Transverse colon (tissue), 4 donors: ENCODE data around the gene CNTFR. TPM values are rescaled to one million over a fixed set of nuclear protein-coding genes. Genes with fewer than 3 reads are reported as not detected.

Experiments
- DNase-seq: peaks from one replicate; pipeline ENCODE4 v3.0.0-alpha.2; 2019
- H3K27ac ChIP-seq, 4 donors: fragments of 200-600 bp; sonication (generic); 2 replicates each; pipeline ENCODE4 v1.5.1; 2016 to 2018; ENCODE audit warnings: inconsistent platforms in 4 of 4
- H3K27me3 ChIP-seq: fragments of 200-600 bp; sonication (generic); 2 replicates; pipeline ENCODE4 v1.5.1; 2017; ENCODE audit warnings: inconsistent platforms
- H3K36me3 ChIP-seq, 4 donors: fragments of 200-600 bp; sonication (generic); 2 replicates each; pipeline ENCODE4 v1.5.1; 2017 to 2019; ENCODE audit warnings: inconsistent platforms in 4 of 4
- H3K4me1 ChIP-seq, 4 donors: fragments of 200-600 bp; sonication (generic); 2 replicates each; pipeline ENCODE4 v1.5.1; 2017 to 2020; ENCODE audit warnings: inconsistent platforms in 4 of 4
- H3K4me3 ChIP-seq, 4 donors: fragments of 200-600 bp; sonication (generic); 1 replicate in 1 of 4; 2 replicates in 3 of 4; pipeline versions ENCODE4 v1.5.1 to v1.6.1; 2017 to 2019; ENCODE audit warnings: inconsistent platforms in 4 of 4
- H3K9me3 ChIP-seq, 2 donors: fragments of 200-600 bp; sonication (generic); 2 replicates each; pipeline ENCODE4 v1.5.1; 2017 to 2019; ENCODE audit warnings: inconsistent platforms in 2 of 2
- CTCF ChIP-seq, 5 experiments: fragments of 200-600 bp in 3 of 5; fragments of 450-650 bp in 2 of 5; sonication (generic) in 3 of 5; IDR thresholded peaks; 1 replicate in 2 of 5; 2 replicates in 3 of 5; pipeline ENCODE4 v1.5.1; 2016 to 2017; ENCODE audit warnings: antibody characterized with exemption in 5 of 5, inconsistent platforms in 3 of 5, mild to moderate bottlenecking in 2 of 5, moderate library complexity in 1 of 5
- EP300 ChIP-seq: sonication (generic); formaldehyde crosslinking; IDR thresholded peaks from one replicate; pipeline ENCODE4 v1.6.1; 2017; ENCODE audit warnings: antibody characterized with exemption, low read depth
- POLR2A ChIP-seq: fragments of 450-650 bp; IDR thresholded peaks from one replicate; pipeline ENCODE4 v1.6.1; 2016; ENCODE audit warnings: antibody characterized with exemption, mild to moderate bottlenecking, moderate library complexity
- POLR2AphosphoS5 ChIP-seq, 3 donors: sonication (generic); formaldehyde crosslinking; IDR thresholded peaks; one replicate each; pipeline ENCODE4 v1.6.1; 2016; ENCODE audit warnings: antibody characterized with exemption in 3 of 3
- WGBS, 2 donors: methylation state at CpG; one replicate each; pipeline ENCODE4 v1.1.5; 2018; ENCODE audit warnings: low coverage in 1 of 2; 5-methylcytosine and 5-hydroxymethylcytosine counted together
- in situ Hi-C, 4 donors: fragments of 200-750 bp; cut with MboI; loops; one replicate each; pipeline versions ENCODE4 v1.15.0 to v1.15.1; 2017; ENCODE audit warnings: low sequenced_read_pairs in 3 of 4, low pct_ligation_motif_present in 1 of 4, low pct_unique_long_range_greater_than_20kb in 1 of 4
- intact Hi-C: fragments of 100-400 bp; cut with DNase I; formaldehyde crosslinking; loops from one replicate; pipeline ENCODE4 v1.15.1; 2023; ENCODE audit warnings: low total_unique reads
- total RNA-seq, 4 donors: library from RNA; depleted of rRNA; stranded (reverse); fragments of >200 nt; gene quantifications; one replicate each; pipeline ENCODE4 v1.1.0, GENCODE V29; 2016

The CNTFR gene
- total RNA-seq, 4 donors from 2014 or later, result 5.2 to 59.1 (median 6.8) TPM

- Histone ChIP-seq H3K4me3 (peak overlapping the region in 3 of 4 donors; percentile 38 to 59 (median 41)), H3K36me3 (no peaks in the 10 kb centered on the region), H3K27ac (no peak overlapping the region), H3K27me3 (peaks cover 99% of the 10 kb centered on the region), H3K4me1 (peaks cover 14 to 49% (median 33%) of the 10 kb centered on the region in 4 donors), H3K9me3 (no peaks in the 10 kb centered on the region)
- 5 to 11% methylated on average over 4 to 62 of the region's 86 CpGs for WGBS, 2 donors
- TF ChIP-seq POLR2AphosphoS5 (IDR thresholded peaks at IDR 0.05) (no peak), EP300 (no peak), POLR2A (no peak)
- intact Hi-C loops, result loop anchor here (10.0 kb wide), 1 partner anchor 84 kb away; no protein-coding TSS in a partner anchor
- DNase-seq, result no peak
- in situ Hi-C loops, result no loop called here
These were observed 571 bp downstream of the CNTFR start for GRCh38 chr9:34588671-34589635.

- no peaks in the 10 kb centered on the region for H3K36me3 ChIP-seq
- in situ Hi-C loops, result no loop called here
- 88% methylated on average over 2 of the region's 2 CpGs; no CpG with 5 or more reads in 1 of the 2 donors for WGBS, 2 donors
- peaks cover 14 to 35% (median 29%) of the 10 kb centered on the region in 4 donors for H3K4me1 ChIP-seq
- no peaks in the 10 kb centered on the region for H3K9me3 ChIP-seq
- no peak for DNase-seq
- TF ChIP-seq POLR2A, result no peak
- no peak for TF ChIP-seq CTCF (IDR thresholded peaks at IDR 0.05)
- no peak for TF ChIP-seq POLR2AphosphoS5 (IDR thresholded peaks at IDR 0.05)
- no peak for TF ChIP-seq EP300
- H3K27ac ChIP-seq, result no peak overlapping the region
- H3K27me3 ChIP-seq, result peaks cover 94% of the 10 kb centered on the region
- H3K4me3 ChIP-seq, result no peak overlapping the region
- intact Hi-C loops, result loop anchor here (10.0 kb wide), 1 partner anchor 82 kb away; no protein-coding TSS in a partner anchor
These were observed 2.3 kb downstream of the CNTFR start for GRCh38 chr9:34587271-34587670.

- WGBS, 2 donors, result 0 to 34% methylated on average over 1 to 11 of the region's 11 CpGs
- H3K9me3 ChIP-seq, result no peaks in the 10 kb centered on the region
- no peak overlapping the region for H3K4me3 ChIP-seq
- in situ Hi-C loops, result no loop called here
- TF ChIP-seq POLR2AphosphoS5 (IDR thresholded peaks at IDR 0.05) (no peak), POLR2A (no peak), CTCF (IDR thresholded peaks at IDR 0.05) (no peak)
- intact Hi-C loops, result loop anchor here (10.0 kb wide), 1 partner anchor 81 kb away; no protein-coding TSS in a partner anchor
- H3K36me3 ChIP-seq, result no peaks in the 10 kb centered on the region
- DNase-seq, result no peak
- H3K27ac ChIP-seq, result no peak overlapping the region
- H3K4me1 ChIP-seq, result peaks cover 10 to 26% (median 24%) of the 10 kb centered on the region in 4 donors
- peaks cover 83% of the 10 kb centered on the region for H3K27me3 ChIP-seq
These were observed 3.4 kb downstream of the CNTFR start for GRCh38 chr9:34585946-34586669.

- in situ Hi-C loops, result no loop called here
- intact Hi-C loops, result loop anchor here (10.0 kb wide), 1 partner anchor 80 kb away; no protein-coding TSS in a partner anchor
- Histone ChIP-seq H3K4me1 (peaks cover under 1 to 14% (median 12%) of the 10 kb centered on the region in 4 donors), H3K36me3 (no peaks in the 10 kb centered on the region), H3K9me3 (no peaks in the 10 kb centered on the region), H3K27ac (no peak overlapping the region), H3K27me3 (peaks cover 82% of the 10 kb centered on the region), H3K4me3 (no peak overlapping the region)
- 72% methylated on average over 5 of the region's 5 CpGs; no CpG with 5 or more reads in 1 of the 2 donors for WGBS, 2 donors
- no peak for DNase-seq
- TF ChIP-seq CTCF (IDR thresholded peaks at IDR 0.05) (no peak), POLR2A (no peak), EP300 (no peak), POLR2AphosphoS5 (IDR thresholded peaks at IDR 0.05) (no peak)
These were observed 4.6 kb downstream of the CNTFR start for GRCh38 chr9:34584970-34585369.
